Stimulated activated CD8-positive, alpha-beta memory T cell treated with anti-CD3 and anti-CD28 coated beads, Interleukin-7, amount 100 ng/mL, for 48 hours (primary cell): ENCODE results near the gene MAP3K13.

ENCODE experiments used
- DNase-seq, 2 donors: peaks; one replicate each; pipeline ENCODE4 v3.0.0-alpha.2; 2020; ENCODE audit warnings: low read depth in 1 of 2; ENCODE audit errors: extremely low read depth in 1 of 2

MAP3K13 gene, protein sequence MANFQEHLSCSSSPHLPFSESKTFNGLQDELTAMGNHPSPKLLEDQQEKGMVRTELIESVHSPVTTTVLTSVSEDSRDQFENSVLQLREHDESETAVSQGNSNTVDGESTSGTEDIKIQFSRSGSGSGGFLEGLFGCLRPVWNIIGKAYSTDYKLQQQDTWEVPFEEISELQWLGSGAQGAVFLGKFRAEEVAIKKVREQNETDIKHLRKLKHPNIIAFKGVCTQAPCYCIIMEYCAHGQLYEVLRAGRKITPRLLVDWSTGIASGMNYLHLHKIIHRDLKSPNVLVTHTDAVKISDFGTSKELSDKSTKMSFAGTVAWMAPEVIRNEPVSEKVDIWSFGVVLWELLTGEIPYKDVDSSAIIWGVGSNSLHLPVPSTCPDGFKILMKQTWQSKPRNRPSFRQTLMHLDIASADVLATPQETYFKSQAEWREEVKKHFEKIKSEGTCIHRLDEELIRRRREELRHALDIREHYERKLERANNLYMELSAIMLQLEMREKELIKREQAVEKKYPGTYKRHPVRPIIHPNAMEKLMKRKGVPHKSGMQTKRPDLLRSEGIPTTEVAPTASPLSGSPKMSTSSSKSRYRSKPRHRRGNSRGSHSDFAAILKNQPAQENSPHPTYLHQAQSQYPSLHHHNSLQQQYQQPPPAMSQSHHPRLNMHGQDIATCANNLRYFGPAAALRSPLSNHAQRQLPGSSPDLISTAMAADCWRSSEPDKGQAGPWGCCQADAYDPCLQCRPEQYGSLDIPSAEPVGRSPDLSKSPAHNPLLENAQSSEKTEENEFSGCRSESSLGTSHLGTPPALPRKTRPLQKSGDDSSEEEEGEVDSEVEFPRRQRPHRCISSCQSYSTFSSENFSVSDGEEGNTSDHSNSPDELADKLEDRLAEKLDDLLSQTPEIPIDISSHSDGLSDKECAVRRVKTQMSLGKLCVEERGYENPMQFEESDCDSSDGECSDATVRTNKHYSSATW

DNA sequence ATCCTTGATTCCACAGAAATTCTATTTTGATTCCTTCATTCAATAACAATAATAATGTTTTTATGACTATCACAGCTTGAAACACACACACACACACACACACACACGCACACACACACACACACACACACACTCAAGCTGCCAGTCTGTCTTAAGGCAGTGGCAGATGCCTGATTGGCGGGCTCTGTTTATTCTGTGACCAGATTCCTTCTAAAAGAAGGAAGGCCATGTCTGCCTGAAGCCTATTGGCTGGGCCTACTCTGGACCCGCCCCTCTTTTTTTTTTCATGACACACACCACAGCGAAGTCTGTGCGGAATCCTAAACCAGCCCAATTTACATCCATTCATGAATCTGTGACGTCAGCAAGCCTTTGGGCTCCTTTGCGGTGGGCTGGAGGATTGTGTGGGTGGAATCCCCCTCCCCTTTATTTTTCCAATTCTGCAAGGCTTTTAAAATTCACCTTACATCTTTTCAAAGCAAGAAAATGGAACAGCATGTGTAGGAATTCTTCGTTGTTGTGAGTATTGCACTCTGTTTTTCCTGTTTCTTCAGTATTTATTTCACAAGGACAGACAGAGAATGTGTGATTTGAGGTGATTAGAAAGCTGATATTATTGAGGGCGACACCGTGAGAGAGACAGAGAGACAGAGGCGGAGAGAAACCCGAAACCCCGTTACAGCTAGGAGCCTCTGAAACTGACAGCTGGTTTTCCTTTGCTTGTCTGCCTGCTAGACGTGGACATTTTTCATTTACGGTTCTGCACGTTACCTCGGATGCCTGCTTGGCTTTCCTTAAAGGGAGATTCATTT lies at the start of gene MAP3K13:
TSS of gene MAP3K13 (plus strand) at position 287 of the 812 bp plus-strand sequence. CDS start 65,446 bp downstream, outside the sequence.
- peak in 1 of 2 donors; percentile 33 for DNase-seq

DNA sequence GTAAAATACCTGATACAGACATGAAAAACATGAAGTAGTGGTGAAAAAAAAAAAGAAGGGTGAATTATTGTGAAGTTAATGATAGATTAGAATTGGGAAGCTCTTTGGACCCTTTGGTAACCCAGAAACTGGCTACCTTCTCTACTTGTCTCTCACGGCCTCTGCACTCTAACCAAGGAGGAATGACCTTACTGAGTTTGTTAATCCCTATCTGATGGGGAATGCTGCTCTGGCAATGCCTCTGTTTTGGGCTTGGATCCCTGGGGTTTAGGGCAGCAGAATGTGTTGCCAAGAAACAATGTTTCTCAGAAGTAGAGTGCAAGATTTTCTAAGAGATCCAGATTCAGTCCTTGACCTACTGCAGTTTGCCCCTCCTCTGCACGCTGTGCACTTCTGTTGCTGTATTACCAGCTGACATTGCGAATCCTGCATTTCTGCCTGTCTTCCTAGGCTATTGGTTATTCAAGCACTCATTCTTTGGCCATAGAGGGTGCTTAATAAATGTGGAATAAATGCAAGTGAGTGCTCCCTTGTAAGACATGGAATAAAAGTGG lies 49.2 kb upstream of the MAP3K13 start:
- no peak for DNase-seq

DNA sequence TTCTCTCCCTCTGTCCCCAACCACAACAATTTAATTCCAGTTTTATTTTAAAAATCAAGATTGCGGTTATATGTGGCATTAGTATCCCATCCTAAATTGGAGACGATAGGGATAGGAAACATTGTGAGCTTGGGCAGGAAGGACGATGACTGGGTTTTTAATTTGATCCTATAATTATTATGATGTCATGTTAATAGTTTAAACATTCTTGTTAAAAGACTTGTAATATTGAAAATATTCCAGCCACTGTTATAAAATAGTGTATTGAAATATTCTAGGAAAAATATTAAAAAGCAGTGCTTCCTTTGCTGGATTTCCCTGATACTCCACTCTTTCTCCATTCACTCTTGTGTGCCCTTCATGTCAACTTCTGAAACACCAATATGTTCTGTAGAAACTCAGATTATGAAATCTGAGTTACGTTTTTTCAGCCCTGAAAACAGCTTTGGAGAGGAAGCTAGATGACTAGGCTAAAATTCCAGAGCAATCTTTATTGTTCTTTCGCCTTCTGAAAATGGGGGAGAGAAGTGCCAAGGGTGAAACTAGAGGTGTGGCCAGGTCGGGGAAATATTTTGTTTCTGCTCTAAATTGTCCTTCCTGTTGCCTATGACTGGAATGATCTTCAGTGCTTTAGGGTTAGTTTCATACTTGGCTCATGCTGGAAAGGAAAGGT lies 46.1 kb upstream of the MAP3K13 start:
- DNase-seq, result no peak

DNA sequence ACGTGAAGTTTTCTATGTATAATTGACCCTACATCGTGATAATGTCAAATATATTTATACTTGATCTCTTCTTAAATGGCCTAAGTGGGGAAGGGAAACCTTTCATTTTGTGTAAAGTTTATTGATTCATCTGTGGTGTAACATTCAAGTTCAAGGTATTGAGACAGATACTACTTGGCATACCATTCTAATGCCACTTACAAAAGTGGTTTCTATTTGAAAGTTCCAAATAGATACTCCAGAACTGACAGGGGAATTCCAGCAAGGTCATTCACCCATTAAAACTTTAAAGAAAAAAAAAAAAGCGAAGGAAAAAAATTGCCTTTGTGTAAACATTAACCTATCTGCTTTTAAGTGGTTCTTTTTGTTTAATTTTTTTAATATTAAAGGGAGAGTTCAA lies 45.3 kb upstream of the MAP3K13 start:
- no peak for DNase-seq

DNA sequence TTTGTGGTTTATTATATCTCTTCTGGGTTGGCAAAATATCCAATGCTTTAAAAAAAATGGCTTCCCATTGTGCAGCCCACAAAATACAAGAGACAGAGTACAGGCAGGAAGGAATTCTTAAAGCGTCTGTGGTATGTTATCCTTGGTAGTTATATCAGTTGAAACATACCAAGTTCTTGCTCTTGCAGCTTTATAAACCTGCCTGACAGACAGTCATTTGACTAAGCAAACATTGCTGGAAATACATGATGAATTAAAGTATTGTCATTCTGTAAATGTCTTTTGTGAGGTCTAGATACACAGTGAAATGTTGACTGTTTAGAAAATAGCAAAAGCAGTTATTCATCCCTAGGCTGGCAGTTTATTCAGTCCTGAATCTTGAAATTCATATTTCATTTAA lies 44.8 kb upstream of the MAP3K13 start:
- no peak for DNase-seq

DNA sequence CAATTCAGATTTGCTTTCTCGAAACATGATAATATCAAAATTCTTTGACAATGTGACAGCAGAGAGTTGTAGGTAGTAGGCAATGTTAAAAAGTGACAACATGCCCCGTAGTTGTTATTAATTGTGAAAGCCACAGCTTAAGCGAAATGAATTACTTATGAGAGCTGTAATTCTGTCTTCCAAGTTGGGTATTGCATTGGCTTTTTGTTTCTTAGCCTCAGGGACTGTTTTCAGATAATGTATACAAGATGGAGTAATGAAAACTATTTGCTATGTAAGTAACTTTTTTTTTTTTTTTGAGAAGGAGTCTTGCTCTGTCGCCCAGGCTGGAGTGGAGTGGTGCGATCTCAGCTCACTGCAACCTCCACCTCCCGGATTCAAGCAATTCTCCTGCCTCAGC lies 43.1 kb upstream of the MAP3K13 start:
- DNase-seq, result no peak

DNA sequence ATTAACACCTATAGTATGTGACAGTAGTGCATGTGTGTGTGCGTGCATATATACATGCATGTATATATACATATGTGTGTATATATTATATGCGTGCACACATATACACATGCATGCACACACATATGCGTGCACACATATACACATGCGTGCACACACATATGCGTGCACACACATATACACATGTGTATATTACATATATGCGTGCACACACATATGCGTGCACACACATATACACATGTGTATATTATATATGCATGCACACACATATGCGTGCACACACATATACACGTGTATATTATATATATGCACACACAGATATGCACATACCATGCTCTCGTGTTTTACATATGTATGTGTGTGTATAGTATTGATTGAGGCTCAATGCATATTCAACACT lies 42.0 kb upstream of the MAP3K13 start:
- DNase-seq, result no peak

DNA sequence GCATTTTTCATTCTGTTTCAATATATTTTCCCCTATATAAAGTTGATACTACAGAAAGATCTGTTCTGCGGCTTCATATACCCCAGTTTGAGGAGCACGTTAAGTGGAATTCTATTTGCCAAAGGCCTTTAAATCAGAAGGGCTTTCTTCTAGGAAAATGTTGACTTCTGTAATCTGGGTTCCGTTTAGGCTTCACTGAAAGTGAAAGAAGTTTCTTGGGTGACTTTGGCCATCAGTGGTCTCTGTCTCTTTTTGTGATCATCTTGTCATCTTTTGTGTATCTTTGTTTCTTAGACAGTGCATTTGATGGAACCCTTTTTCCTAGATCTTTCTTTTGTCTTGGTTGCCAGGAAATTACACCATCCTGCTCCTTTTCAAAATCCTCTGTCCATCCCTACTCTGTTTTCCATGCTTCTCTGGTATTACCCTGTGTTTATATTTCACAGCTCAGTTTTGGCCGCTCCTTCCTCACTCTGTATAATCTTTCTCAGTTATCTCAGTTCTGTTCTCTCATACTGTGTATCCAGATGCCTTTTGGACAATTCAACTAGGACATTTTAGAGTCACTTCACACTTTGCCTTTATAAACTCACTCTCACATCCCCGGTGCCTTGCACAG lies 40.7 kb upstream of the MAP3K13 start:
- no peak for DNase-seq

DNA sequence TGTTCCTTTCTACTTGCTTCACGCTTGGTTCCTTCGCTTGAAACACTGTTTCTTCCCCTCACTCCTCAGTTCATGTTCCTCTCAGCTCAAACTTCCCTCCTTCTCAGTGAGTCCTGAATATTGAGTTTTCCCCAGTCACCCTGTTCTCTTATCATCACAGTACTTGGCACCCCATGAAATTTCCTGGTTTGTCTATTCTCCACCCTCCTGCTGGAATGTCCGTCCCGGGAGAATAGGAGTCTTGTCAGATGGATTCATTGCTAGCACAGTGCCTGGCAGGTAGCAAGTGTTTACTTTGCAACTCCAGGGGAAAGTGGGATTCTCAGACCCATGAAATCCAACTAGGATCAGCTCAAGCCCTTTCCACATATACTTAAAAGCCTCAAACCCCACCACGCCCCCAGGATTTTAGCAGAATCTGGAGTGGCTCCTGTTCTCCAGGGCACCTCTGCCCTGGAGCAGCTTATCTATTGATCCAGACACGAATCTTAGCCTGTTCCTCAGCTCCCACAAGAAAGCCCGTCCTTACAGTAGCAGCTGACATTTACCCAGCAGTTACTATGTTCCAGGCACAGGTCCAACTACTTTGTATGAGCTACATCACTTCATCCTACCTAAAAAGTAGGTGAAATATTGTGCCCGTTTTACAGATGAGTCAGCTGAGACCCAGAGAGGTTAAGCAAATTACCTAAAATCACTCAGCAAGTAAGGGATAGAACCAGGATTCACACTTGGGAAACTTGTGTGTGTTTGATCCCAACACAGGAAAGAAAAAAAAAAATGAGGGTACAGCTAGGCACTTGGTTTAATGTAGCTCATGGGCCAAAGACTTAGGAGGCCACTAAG lies 36.8 kb upstream of the MAP3K13 start:
- no peak for DNase-seq

DNA sequence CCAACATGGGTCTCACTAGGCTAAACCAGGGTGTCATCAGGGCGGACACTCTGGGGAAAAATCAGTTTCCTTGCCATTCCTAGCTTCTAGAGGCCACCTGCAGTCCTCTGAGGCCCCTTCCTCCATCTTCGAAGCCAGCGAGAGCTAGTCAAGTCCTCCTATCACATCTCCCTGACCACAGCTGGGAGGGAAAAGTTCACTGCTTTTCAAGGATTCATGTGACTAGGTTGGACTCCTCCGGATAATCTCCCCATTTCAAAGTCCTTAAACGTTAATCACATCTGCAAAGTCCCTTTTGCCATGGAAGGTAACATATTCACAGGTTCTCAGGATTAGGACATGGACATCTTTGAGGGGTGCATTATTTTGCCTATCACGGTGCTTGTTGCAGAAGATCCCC lies 35.9 kb upstream of the MAP3K13 start:
- DNase-seq, result no peak

DNA sequence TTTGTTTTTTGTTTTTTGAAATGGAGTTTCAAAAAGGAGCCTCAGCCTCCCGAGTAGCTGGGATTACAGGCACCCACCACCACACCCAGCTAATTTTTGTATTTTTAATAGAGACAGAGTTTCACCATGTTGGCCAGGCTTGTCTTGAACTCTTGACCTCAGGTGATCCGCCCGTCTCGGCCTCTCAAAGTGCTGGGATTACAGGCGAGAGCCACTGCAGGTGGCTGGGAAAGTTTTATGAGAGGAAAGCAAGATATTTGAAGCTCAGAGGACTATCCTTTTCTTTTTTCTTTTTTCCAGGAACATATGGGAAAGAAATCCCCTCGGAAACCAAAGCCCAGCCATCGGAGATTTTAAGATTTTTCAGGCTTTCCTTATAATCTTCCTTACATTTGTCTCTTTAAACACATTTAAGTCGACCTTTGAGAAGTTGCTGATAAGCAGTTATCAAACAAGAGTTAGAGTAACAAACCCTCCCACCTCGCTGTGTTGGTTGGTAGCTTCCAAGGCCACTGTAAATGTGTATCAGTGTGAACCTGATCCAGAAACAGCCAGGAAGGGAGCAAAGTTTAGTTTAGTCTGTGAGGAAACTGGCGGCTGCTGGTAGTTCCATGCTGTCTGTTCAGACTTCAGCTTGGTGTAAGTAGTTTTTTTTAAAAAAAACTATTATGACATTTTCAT lies 34.5 kb upstream of the MAP3K13 start:
- no peak for DNase-seq

DNA sequence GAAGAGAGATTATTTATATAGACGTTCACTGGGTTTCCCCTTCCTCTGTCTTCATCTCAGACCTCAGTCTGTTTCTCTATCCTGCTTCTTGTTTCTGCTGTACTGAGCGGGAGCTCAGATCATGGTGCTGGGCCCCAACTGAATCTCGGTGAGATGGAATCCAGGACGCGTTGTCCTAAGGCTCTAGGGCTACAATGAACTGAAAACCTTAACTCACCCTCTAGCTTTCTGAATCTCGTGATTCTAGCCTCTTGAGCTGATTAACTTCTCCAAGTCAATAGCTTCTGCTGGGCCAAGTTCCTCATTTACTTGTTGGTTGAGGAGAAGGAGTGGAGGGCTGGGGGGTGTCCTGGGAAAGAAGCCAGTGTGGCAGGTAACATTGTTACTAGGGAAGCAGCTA lies 32.7 kb upstream of the MAP3K13 start:
- no peak for DNase-seq

DNA sequence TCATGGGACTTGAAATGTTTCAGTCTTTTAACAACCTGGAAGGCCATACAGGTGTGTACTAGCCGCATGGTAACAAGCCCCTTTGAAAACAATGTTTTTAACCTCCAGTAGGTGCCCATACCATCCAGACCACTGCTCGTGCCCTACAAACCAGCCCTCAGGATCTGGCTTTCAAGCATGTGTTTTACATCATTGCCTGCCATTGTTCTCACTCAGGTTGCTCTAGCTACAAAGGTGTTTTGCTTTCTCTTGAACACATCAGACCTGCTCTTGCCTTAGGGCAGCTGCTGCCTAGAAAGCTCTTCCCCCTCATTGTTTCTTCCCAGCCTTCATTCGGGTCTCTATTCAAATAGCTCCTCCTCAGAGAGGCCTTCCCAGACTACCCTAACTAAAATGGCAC lies 32.3 kb upstream of the MAP3K13 start:
- no peak for DNase-seq

DNA sequence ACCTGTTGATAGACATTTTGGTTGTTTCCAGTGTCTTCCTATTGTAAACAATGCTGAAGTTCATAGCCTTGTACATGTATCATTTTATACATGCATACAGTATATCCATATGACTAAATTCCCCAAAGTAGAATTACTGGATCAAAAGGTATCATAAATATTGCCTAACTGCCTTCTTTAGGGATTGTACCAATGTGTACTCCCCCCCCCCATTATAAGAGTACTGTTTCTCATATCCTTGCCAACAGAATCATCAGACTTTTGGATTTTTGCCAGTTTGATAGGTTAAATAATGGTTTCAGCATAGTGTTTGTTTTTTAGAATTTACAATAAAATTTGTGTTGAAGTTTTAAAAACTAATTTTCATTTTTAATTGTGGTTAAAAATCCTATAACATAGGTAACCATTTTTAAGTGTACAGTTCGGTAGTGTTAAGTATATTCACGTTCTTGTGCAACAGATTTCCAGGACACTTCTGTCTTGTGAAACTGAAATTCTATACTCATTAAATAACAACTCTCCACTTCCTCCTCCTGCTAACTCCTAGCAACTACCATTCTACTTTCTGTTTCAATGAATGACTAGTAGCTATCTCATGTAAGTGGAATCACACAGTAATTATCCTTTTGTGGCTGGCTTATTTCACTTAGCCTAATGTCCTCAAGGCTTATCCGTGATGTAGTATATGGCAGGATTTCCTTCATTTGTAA lies 30.8 kb upstream of the MAP3K13 start:
- DNase-seq, result no peak

DNA sequence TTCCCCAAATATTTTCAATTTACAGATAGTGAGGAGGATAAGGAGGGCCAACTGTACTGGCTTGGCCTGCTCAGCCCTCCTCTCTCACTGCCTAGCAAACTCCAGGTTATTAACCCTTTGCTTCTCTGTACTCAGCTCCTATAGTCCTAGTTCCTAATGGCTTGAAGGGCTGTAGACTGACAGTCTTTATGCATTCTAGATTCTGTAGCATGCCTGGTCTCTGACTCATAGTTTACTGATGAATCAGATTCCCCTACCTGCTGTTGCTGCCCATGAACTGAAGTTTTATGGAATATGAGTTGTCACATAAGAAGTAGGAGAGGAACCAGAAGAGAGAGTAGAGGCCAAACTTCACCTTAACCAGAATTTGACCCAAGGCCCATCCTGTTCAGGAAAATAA lies 27.1 kb upstream of the MAP3K13 start:
- no peak for DNase-seq

DNA sequence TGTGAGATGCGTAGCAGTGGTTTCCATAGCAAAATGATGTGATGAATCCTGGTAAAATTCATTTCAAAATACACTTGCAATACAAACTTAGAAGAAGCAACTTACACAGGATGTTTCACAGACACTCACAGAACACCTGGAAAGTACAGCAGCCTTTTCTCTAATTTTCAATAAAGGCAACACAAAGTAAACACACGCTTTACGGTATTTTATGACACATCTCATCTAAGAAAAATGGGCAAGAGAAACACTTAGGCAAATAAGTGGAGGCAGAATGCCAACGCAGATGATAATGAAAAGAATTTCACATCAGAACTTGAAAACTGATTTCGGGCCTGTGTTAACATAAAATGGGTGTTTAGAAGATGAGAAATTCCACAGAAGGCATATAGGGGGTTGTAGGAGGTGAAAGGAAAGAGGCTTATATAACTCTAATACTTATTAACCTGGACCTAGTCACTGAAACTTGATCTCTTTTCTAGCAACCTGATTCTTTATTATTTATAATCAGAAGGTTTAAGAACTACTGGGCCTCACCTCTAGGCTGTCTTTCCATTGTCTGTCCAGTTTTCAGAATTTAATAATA lies 25.6 kb upstream of the MAP3K13 start:
- no peak for DNase-seq

DNA sequence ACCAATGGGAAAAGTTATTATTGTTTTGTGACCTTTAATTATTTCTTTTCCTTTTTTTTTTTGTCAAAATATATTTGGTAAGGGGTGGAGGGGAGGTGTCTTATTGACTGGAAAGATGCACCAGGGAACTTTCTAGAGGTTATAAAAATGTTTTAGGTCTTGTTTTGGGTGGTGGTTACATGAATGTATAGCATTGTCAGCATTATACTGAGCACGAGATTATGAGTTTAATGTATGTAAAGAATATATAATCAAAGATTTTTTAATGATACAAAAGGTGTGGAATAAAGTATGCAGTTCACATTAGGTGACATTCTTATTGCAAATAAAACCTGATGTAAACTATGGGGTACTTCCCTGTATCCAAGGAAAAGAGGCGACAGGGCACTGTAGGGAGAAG lies 23.0 kb upstream of the MAP3K13 start:
- no peak for DNase-seq
